ENCODE measurements around the gene RAC2. TPM values are rescaled to one million over a fixed set of nuclear protein-coding genes. Genes with fewer than 3 reads are reported as not detected.
A peak's percentile ranks its signal among the peaks of the same experiment; 100 is the strongest.

RAC2 gene
- total RNA-seq, 1 experiment from 2014 or later: 9.4 TPM

GRCh38 chr22:37281646-37282384 lies 37.7 kb upstream of the RAC2 start:
- Histone ChIP-seq H3K4me3 (ENCODE audit: insufficient read depth, low read depth, low read length) (no peak overlapping the region), H3K27me3 (ENCODE audit: control insufficient read depth, insufficient read depth, low read length) (no peaks in the 10 kb centered on the region), H3K36me3 (replicated peaks; ENCODE audit: control insufficient read depth, insufficient read depth, low read length) (no peaks in the 10 kb centered on the region)
- DNase-seq: no peak

- DNase-seq: no peak
- H3K4me3 ChIP-seq (ENCODE audit: insufficient read depth, low read depth, low read length): no peak overlapping the region
- H3K27me3 ChIP-seq (ENCODE audit: control insufficient read depth, insufficient read depth, low read length): no peaks in the 10 kb centered on the region
- H3K36me3 ChIP-seq (replicated peaks; ENCODE audit: control insufficient read depth, insufficient read depth, low read length): no peaks in the 10 kb centered on the region
These were observed 37.1 kb upstream of the RAC2 start for GRCh38 chr22:37281195-37281594.

- Histone ChIP-seq H3K4me3 (ENCODE audit: insufficient read depth, low read depth, low read length) (no peak overlapping the region), H3K36me3 (replicated peaks; ENCODE audit: control insufficient read depth, insufficient read depth, low read length) (no peaks in the 10 kb centered on the region), H3K27me3 (ENCODE audit: control insufficient read depth, insufficient read depth, low read length) (no peaks in the 10 kb centered on the region)
- DNase-seq: no peak
These were observed 36.6 kb upstream of the RAC2 start for GRCh38 chr22:37280718-37281117.

- no peaks in the 10 kb centered on the region for H3K36me3 ChIP-seq (replicated peaks; ENCODE audit: control insufficient read depth, insufficient read depth, low read length)
- no peak for DNase-seq
- H3K4me3 ChIP-seq (ENCODE audit: insufficient read depth, low read depth, low read length): no peak overlapping the region
These were observed 35.5 kb upstream of the RAC2 start for GRCh38 chr22:37279331-37280181.

GRCh38 chr22:37278261-37278660 lies 34.2 kb upstream of the RAC2 start:
- Histone ChIP-seq H3K27me3 (ENCODE audit: control insufficient read depth, insufficient read depth, low read length) (no peaks in the 10 kb centered on the region), H3K36me3 (replicated peaks; ENCODE audit: control insufficient read depth, insufficient read depth, low read length) (no peaks in the 10 kb centered on the region), H3K4me3 (ENCODE audit: insufficient read depth, low read depth, low read length) (no peak overlapping the region)
- DNase-seq: no peak

More at GRCh38 chr22:37279331-37280181, 35.5 kb upstream of the RAC2 start:
- no peaks in the 10 kb centered on the region for H3K27me3 ChIP-seq (ENCODE audit: control insufficient read depth, insufficient read depth, low read length)

- H3K27me3 ChIP-seq (ENCODE audit: control insufficient read depth, insufficient read depth, low read length): no peaks in the 10 kb centered on the region
- DNase-seq: no peak
- H3K4me3 ChIP-seq (ENCODE audit: insufficient read depth, low read depth, low read length): no peak overlapping the region
- H3K36me3 ChIP-seq (replicated peaks; ENCODE audit: control insufficient read depth, insufficient read depth, low read length): no peaks in the 10 kb centered on the region
These were observed 33.3 kb upstream of the RAC2 start for GRCh38 chr22:37277384-37277783.

- DNase-seq: peak; percentile 77
- Histone ChIP-seq H3K27me3 (ENCODE audit: control insufficient read depth, insufficient read depth, low read length) (no peaks in the 10 kb centered on the region), H3K4me3 (ENCODE audit: insufficient read depth, low read depth, low read length) (no peak overlapping the region), H3K36me3 (replicated peaks; ENCODE audit: control insufficient read depth, insufficient read depth, low read length) (no peaks in the 10 kb centered on the region)
These were observed 32.7 kb upstream of the RAC2 start for GRCh38 chr22:37276776-37277175.

GRCh38 chr22:37275622-37276021 lies 31.6 kb upstream of the RAC2 start:
- peak; percentile 5 for DNase-seq
- H3K4me3 ChIP-seq (ENCODE audit: insufficient read depth, low read depth, low read length): no peak overlapping the region
- H3K27me3 ChIP-seq (ENCODE audit: control insufficient read depth, insufficient read depth, low read length): no peaks in the 10 kb centered on the region
- no peaks in the 10 kb centered on the region for H3K36me3 ChIP-seq (replicated peaks; ENCODE audit: control insufficient read depth, insufficient read depth, low read length)

- H3K27me3 ChIP-seq (ENCODE audit: control insufficient read depth, insufficient read depth, low read length): no peaks in the 10 kb centered on the region
- H3K36me3 ChIP-seq (replicated peaks; ENCODE audit: control insufficient read depth, insufficient read depth, low read length): no peaks in the 10 kb centered on the region
- no peak overlapping the region for H3K4me3 ChIP-seq (ENCODE audit: insufficient read depth, low read depth, low read length)
- peak; percentile 15 for DNase-seq
These were observed 31.1 kb upstream of the RAC2 start for GRCh38 chr22:37275134-37275533.

GRCh38 chr22:37274380-37274862 lies 30.4 kb upstream of the RAC2 start:
- Histone ChIP-seq H3K4me3 (ENCODE audit: insufficient read depth, low read depth, low read length) (no peak overlapping the region), H3K27me3 (ENCODE audit: control insufficient read depth, insufficient read depth, low read length) (no peaks in the 10 kb centered on the region), H3K36me3 (replicated peaks; ENCODE audit: control insufficient read depth, insufficient read depth, low read length) (no peaks in the 10 kb centered on the region)
- DNase-seq: no peak

GRCh38 chr22:37273846-37274225 lies 29.8 kb upstream of the RAC2 start:
- no peaks in the 10 kb centered on the region for H3K36me3 ChIP-seq (replicated peaks; ENCODE audit: control insufficient read depth, insufficient read depth, low read length)
- peak; percentile 31 for DNase-seq
- H3K27me3 ChIP-seq (ENCODE audit: control insufficient read depth, insufficient read depth, low read length): no peaks in the 10 kb centered on the region
- no peak overlapping the region for H3K4me3 ChIP-seq (ENCODE audit: insufficient read depth, low read depth, low read length)

- Histone ChIP-seq H3K36me3 (replicated peaks; ENCODE audit: control insufficient read depth, insufficient read depth, low read length) (no peaks in the 10 kb centered on the region), H3K27me3 (ENCODE audit: control insufficient read depth, insufficient read depth, low read length) (no peaks in the 10 kb centered on the region), H3K4me3 (ENCODE audit: insufficient read depth, low read depth, low read length) (no peak overlapping the region)
- peak; percentile 11 for DNase-seq
These were observed 29.2 kb upstream of the RAC2 start for GRCh38 chr22:37273126-37273845.

GRCh38 chr22:37270928-37271650 lies 27.0 kb upstream of the RAC2 start:
- no peak for DNase-seq
- no peaks in the 10 kb centered on the region for H3K27me3 ChIP-seq (ENCODE audit: control insufficient read depth, insufficient read depth, low read length)
- no peak overlapping the region for H3K4me3 ChIP-seq (ENCODE audit: insufficient read depth, low read depth, low read length)
- H3K36me3 ChIP-seq (replicated peaks; ENCODE audit: control insufficient read depth, insufficient read depth, low read length): no peaks in the 10 kb centered on the region

Data from H7 (cell line).